OCI-LY1 (cell line): ENCODE data around the gene SLC9A7.

Experiments used
- CTCF ChIP-seq: fragments of 200-600 bp; sonication (generic), shearing (Covaris generic); IDR thresholded peaks from 2 replicates; pipeline ENCODE4 v1.5.1; 2017; ENCODE audit warnings: mild to moderate bottlenecking, antibody characterized with exemption, low read length, moderate library complexity, mixed read lengths
- EZH2 ChIP-seq: fragments of 200-600 bp; sonication (generic), shearing (Covaris generic); IDR thresholded peaks from 2 replicates; pipeline ENCODE4 v1.8.0; 2017; ENCODE audit warnings: borderline replicate concordance, mixed run types, mild to moderate bottlenecking, antibody characterized with exemption, low read length, moderate library complexity, mixed read lengths

GRCh38 chrX:46757593-46757992, 1.3 kb downstream of the SLC9A7 start:
- TF ChIP-seq CTCF (no peak), EZH2 (no peak)
